PC-3 (cell line): Measurements from ENCODE around the gene VSTM2L. TPM values are rescaled to one million over a fixed set of nuclear protein-coding genes. Genes with fewer than 3 reads are reported as not detected.

Experiments
- ATAC-seq: fragments of 200-7000 bp; cut with Tn5 transposase; 2 replicates; pipeline ENCODE4 v1.9.1; 2020; ENCODE audit warnings: mild to moderate bottlenecking, moderate library complexity
- BruUV-seq: library from RNA; stranded (reverse); fragments of 400-500 nt; replicated peaks from 2 replicates; lab custom pipeline; 2021; lab: Mats Ljungman, UMichigan
- CTCF ChIA-PET: fragments of 300-600 bp; sonication (Branson Sonifier 250); formaldehyde crosslinking; loops from one replicate; lab custom pipeline; 2022; ENCODE audit warnings: antibody characterized with exemption; lab: Charles Lee
- POLR2A ChIA-PET: fragments of 300-600 bp; sonication (Branson Sonifier 250); formaldehyde crosslinking; loops from one replicate; lab custom pipeline; 2022; ENCODE audit warnings: antibody characterized with exemption; ENCODE audit not compliant: unreplicated experiment; lab: Charles Lee
- DNase-seq: peaks from one replicate; pipeline ENCODE4 v3.0.0-alpha.2; 2015
- H2AFZ ChIP-seq: fragments of 300-600 bp; sonication (generic); 2 replicates; pipeline ENCODE4 v1.6.0; 2016; ENCODE audit warnings: antibody characterized with exemption, low read length
- H3F3A ChIP-seq: fragments of 300-600 bp; sonication (generic); one replicate; pipeline ENCODE4 v1.6.0; 2017; ENCODE audit warnings: antibody characterized with exemption, low read length, control low read depth, mild to moderate bottlenecking; ENCODE audit not compliant: unreplicated experiment
- H3K27ac ChIP-seq: fragments of 300-600 bp; sonication (generic); 2 replicates; pipeline ENCODE4 v1.5.1; 2016; ENCODE audit warnings: mild to moderate bottlenecking, low read length
- H3K27me3 ChIP-seq: fragments of 300-600 bp; sonication (generic); 2 replicates; pipeline ENCODE4 v1.6.1; 2016; ENCODE audit warnings: low read length, mixed read lengths
- H3K36me3 ChIP-seq: fragments of 300-600 bp; sonication (generic); 2 replicates; pipeline ENCODE4 v1.6.1; 2016; ENCODE audit warnings: low read depth, mixed run types, low read length, mixed read lengths
- H3K4me1 ChIP-seq: fragments of 300-600 bp; sonication (generic); 2 replicates; pipeline ENCODE4 v1.5.1; 2016; ENCODE audit warnings: low read length; ENCODE audit not compliant: insufficient read depth
- H3K4me2 ChIP-seq: fragments of 300-600 bp; sonication (generic); 2 replicates; pipeline ENCODE4 v1.6.0; 2016; ENCODE audit warnings: low read length
- H3K4me3 ChIP-seq: fragments of 300-600 bp; sonication (generic); 2 replicates; pipeline ENCODE4 v1.5.1; 2016; ENCODE audit warnings: mild to moderate bottlenecking, low read length, mixed read lengths
- H3K79me2 ChIP-seq: fragments of 300-600 bp; sonication (generic); 2 replicates; pipeline ENCODE4 v1.6.1; 2017; ENCODE audit warnings: low read length, mixed read lengths
- H3K9ac ChIP-seq: fragments of 300-600 bp; sonication (generic); 2 replicates; pipeline ENCODE4 v1.6.0; 2016; ENCODE audit warnings: mild to moderate bottlenecking, low read length
- H3K9me2 ChIP-seq: fragments of 300-600 bp; sonication (generic); replicated peaks from 2 replicates; pipeline ENCODE4 v1.6.1; 2016; ENCODE audit warnings: mixed run types, low read length, mixed read lengths
- H3K9me3 ChIP-seq: fragments of 300-600 bp; sonication (generic); 2 replicates; pipeline ENCODE4 v1.6.1; 2016; ENCODE audit warnings: low read length, mixed read lengths
- H4K20me1 ChIP-seq: fragments of 300-600 bp; sonication (generic); 2 replicates; pipeline ENCODE4 v1.6.1; 2016; ENCODE audit warnings: low read length, mixed read lengths
- EZH2 ChIP-seq: fragments of 300-600 bp; sonication (generic); IDR thresholded peaks from one replicate; pipeline ENCODE4 v1.6.1; 2017; ENCODE audit warnings: antibody characterized with exemption, mild to moderate bottlenecking, low read length; ENCODE audit not compliant: unreplicated experiment
- EZH2phosphoT487 ChIP-seq: fragments of 300-600 bp; sonication (generic); IDR thresholded peaks from 2 replicates; pipeline ENCODE4 v1.6.1; 2018; ENCODE audit warnings: mild to moderate bottlenecking, antibody characterized with exemption, low read length, borderline replicate concordance
- intact Hi-C: fragments of 100-400 bp; cut with micrococcal nuclease; formaldehyde crosslinking; loops from 2 replicates; pipeline ENCODE4 v1.9.0; 2023
- total RNA-seq: library from RNA; depleted of rRNA; stranded (reverse); fragments of >200 nt; gene quantifications from 2 replicates; pipeline ENCODE4 v1.2.3, GENCODE V29; 2014
- TF ChIP-seq, protein P1 (sequence below): fragments of 300-600 bp; sonication (generic); conservative IDR thresholded peaks from 2 replicates; pipeline ENCODE4 v1.5.1; 2017; ENCODE audit warnings: antibody characterized with exemption, low read depth, mild to moderate bottlenecking, low read length

VSTM2L gene
- total RNA-seq, 1 experiment from 2014 or later, result 45.8 TPM

DNA sequence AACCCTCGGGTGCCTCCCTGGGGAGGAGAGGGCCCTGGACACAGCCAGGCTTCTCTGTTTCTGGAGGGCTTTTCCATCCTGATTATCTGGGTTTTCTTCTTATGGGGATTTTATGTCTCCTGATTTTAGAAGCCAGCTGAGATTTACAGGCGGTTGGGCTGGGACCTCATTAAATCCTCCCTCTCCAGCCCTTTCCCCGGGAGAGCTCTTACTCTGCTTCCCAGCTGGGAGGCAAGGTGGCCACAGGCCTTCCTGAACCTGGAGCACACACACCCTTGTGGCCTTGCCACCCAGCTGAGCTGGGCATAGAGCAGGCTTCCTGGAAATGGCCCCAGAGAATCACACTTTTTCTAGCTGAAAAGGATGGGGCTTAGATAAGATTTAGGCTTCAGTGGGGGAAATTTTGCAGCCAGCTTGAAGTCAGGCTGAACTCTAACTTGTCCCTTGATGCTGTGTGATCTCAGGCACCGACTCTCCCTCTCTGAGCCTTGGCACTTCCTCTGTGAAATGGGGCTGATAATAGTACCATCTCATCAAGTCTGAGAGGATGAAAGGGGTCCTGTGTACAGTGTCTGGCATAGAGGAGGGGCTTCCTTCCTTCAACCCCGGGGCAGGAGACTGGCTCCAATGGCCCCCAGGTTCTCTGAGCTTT is 16.6 kb downstream of the VSTM2L start:
- no peaks in the 10 kb centered on the region for H3K27me3 ChIP-seq
- POLR2A ChIA-PET, result no interaction called here
- BruUV-seq, result no TSS peak

DNA sequence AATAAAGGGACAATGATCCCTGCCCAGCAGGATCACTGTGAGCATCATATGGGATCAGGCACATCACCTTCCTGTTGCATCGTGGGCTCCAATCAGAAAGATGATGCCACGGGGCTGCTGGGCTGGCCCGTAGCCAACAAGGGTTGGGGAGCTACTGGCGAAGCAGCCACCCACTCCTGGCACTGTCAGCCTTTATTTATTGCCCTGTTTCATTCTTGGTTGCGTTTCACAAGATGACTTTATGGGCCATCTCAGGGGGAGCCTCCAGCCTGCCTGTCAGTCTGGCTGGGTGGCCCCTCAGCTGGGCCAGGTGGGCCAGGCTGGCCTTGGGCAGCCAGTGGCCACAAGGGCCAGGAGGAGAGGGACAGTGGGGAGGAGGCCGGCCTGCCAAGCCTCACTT is 17.3 kb downstream of the VSTM2L start:
- Histone ChIP-seq H3K9me2 (no peaks in the 10 kb centered on the region), H3K4me3 (no peak overlapping the region), H3K4me2 (no peak overlapping the region), H3K36me3 (no peaks in the 10 kb centered on the region), H3K27me3 (no peaks in the 10 kb centered on the region), H2AFZ (no peak overlapping the region), H3K4me1 (no peaks in the 10 kb centered on the region), H4K20me1 (no peaks in the 10 kb centered on the region), H3K9ac (no peak overlapping the region), H3K9me3 (no peaks in the 10 kb centered on the region), H3F3A (no peaks in the 10 kb centered on the region), H3K79me2 (no peaks in the 10 kb centered on the region), H3K27ac (no peak overlapping the region)
- TF ChIP-seq, protein P1, sequence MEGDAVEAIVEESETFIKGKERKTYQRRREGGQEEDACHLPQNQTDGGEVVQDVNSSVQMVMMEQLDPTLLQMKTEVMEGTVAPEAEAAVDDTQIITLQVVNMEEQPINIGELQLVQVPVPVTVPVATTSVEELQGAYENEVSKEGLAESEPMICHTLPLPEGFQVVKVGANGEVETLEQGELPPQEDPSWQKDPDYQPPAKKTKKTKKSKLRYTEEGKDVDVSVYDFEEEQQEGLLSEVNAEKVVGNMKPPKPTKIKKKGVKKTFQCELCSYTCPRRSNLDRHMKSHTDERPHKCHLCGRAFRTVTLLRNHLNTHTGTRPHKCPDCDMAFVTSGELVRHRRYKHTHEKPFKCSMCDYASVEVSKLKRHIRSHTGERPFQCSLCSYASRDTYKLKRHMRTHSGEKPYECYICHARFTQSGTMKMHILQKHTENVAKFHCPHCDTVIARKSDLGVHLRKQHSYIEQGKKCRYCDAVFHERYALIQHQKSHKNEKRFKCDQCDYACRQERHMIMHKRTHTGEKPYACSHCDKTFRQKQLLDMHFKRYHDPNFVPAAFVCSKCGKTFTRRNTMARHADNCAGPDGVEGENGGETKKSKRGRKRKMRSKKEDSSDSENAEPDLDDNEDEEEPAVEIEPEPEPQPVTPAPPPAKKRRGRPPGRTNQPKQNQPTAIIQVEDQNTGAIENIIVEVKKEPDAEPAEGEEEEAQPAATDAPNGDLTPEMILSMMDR, result no peak
- TF ChIP-seq EZH2 (no peak), EZH2phosphoT487 (no peak)
- ChIA-PET CTCF (no interaction called here), POLR2A (no interaction called here)
- no TSS peak for BruUV-seq
- ATAC-seq, result no peak
- intact Hi-C loops, result no loop called here
- no peak for DNase-seq

More for the DNA sequence above, 16.6 kb downstream of the VSTM2L start:
- CTCF ChIA-PET, result no interaction called here
- Histone ChIP-seq H3K9me3 (no peaks in the 10 kb centered on the region), H3K36me3 (no peaks in the 10 kb centered on the region), H3K4me3 (no peak overlapping the region), H3K9me2 (no peaks in the 10 kb centered on the region), H3F3A (no peaks in the 10 kb centered on the region), H4K20me1 (no peaks in the 10 kb centered on the region), H3K4me2 (no peak overlapping the region), H3K27ac (no peak overlapping the region), H3K79me2 (no peaks in the 10 kb centered on the region), H3K4me1 (no peaks in the 10 kb centered on the region), H3K9ac (no peak overlapping the region), H2AFZ (no peak overlapping the region)
- ATAC-seq (peak; percentile 48), DNase-seq (no peak)
- intact Hi-C loops, result no loop called here
- TF ChIP-seq EZH2phosphoT487 (no peak), EZH2 (no peak)
- TF ChIP-seq, protein P1, result no peak

DNA sequence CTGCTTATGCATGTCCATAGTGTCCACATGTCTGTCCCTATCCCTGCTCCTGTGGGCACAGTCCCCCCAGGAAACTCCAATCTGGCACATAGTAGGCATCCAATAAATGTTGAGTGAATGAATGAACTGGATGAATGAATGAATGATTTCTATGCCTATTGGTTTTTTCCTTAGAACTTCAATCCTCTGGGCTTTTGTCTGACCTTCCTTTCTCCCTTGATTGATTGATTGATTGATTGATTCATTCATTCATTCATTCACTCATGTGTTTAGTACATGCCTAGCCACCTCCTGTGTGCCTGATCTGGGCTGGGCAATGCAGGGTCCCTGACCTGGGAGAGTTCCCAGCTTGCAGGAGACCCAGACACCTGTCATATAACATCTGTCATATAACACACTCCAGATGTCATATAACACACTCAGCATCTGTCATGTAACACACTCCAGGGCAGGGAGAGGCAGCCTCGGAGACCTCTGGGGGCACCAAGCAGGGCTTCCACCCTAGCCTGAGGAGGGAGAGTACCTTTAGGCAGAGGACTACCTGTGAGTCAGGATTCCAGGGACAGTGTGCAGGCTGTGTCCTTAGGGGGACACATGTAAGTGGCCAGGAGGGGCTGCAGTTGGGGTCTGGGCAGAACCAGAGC is 17.9 kb downstream of the VSTM2L start:
- no peak overlapping the region for H2AFZ ChIP-seq
- no peak for ATAC-seq
- no TSS peak for BruUV-seq
- no peak overlapping the region for H3K4me2 ChIP-seq
- H3K36me3 ChIP-seq, result no peaks in the 10 kb centered on the region
- H3F3A ChIP-seq, result no peaks in the 10 kb centered on the region
- ChIA-PET POLR2A (no interaction called here), CTCF (no interaction called here)
- H3K4me3 ChIP-seq, result no peak overlapping the region
- H3K4me1 ChIP-seq, result no peaks in the 10 kb centered on the region
- TF ChIP-seq EZH2 (no peak), EZH2phosphoT487 (no peak)
- TF ChIP-seq, protein P1, result no peak
- no peaks in the 10 kb centered on the region for H4K20me1 ChIP-seq
- H3K27me3 ChIP-seq, result no peaks in the 10 kb centered on the region
- no peak overlapping the region for H3K27ac ChIP-seq
- DNase-seq, result no peak
- no peak overlapping the region for H3K9ac ChIP-seq
- intact Hi-C loops, result no loop called here
- no peaks in the 10 kb centered on the region for H3K9me2 ChIP-seq
- no peaks in the 10 kb centered on the region for H3K79me2 ChIP-seq
- no peaks in the 10 kb centered on the region for H3K9me3 ChIP-seq
